Glutamatergic neuron (in vitro differentiated cells): Measurements from ENCODE around the gene CADM1. TPM values are rescaled to one million over a fixed set of nuclear protein-coding genes. Genes with fewer than 3 reads are reported as not detected.

Source experiments
- DNase-seq: peaks from one replicate; pipeline ENCODE4 v3.0.0; 2022
- H3K27ac Mint-ChIP-seq: one replicate; pipeline ENCODE4 v1.8.0; 2020; ENCODE audit warnings: mild to moderate bottlenecking, mixed read lengths, inconsistent platforms; ENCODE audit not compliant: unreplicated experiment
- H3K27me3 Mint-ChIP-seq: one replicate; pipeline ENCODE4 v1.8.0; 2020; ENCODE audit warnings: mild to moderate bottlenecking, moderate library complexity, mixed read lengths, inconsistent platforms; ENCODE audit not compliant: unreplicated experiment
- H3K36me3 Mint-ChIP-seq: one replicate; pipeline ENCODE4 v1.8.0; 2020; ENCODE audit warnings: mild to moderate bottlenecking, mixed read lengths, inconsistent platforms; ENCODE audit not compliant: unreplicated experiment
- H3K4me1 Mint-ChIP-seq: one replicate; pipeline ENCODE4 v1.8.0; 2020; ENCODE audit warnings: mild to moderate bottlenecking, low read depth, mixed read lengths, inconsistent platforms; ENCODE audit not compliant: unreplicated experiment
- H3K4me3 Mint-ChIP-seq: one replicate; pipeline ENCODE4 v1.8.0; 2020; ENCODE audit warnings: mild to moderate bottlenecking, mixed read lengths, inconsistent platforms; ENCODE audit not compliant: unreplicated experiment
- H3K9me3 Mint-ChIP-seq: one replicate; pipeline ENCODE4 v1.8.0; 2020; ENCODE audit warnings: mild to moderate bottlenecking, moderate library complexity, mixed read lengths, inconsistent platforms; ENCODE audit not compliant: unreplicated experiment
- total RNA-seq: library from RNA; stranded (reverse); fragmentation: NEBNext Ultra II Directional; extraction: Animal tissue kit (Norgen Biotek cat#: 25700); gene quantifications from one replicate; pipeline ENCODE4 v1.2.1, GENCODE V29; 2021; ENCODE audit not compliant: unreplicated experiment
- TF ChIP-seq, protein P1 (sequence below): fragments of 200-600 bp; sonication (generic); IDR thresholded peaks from one replicate; pipeline ENCODE4 v1.5.0; 2021; ENCODE audit not compliant: partially characterized antibody, unreplicated experiment

Gene CADM1
- total RNA-seq, 1 donor from 2014 or later: 1,339 TPM

GRCh38 chr11:115178705-115179104 lies 325.5 kb downstream of the CADM1 start:
- Mint-ChIP-seq H3K27me3 (peaks cover 27% of the 10 kb centered on the region), H3K36me3 (no peaks in the 10 kb centered on the region), H3K9me3 (peaks cover 30% of the 10 kb centered on the region), H3K4me1 (peaks cover 63% of the 10 kb centered on the region), H3K27ac (peak overlapping the region; percentile 25), H3K4me3 (no peak overlapping the region)
- DNase-seq: no peak
- TF ChIP-seq, protein P1, sequence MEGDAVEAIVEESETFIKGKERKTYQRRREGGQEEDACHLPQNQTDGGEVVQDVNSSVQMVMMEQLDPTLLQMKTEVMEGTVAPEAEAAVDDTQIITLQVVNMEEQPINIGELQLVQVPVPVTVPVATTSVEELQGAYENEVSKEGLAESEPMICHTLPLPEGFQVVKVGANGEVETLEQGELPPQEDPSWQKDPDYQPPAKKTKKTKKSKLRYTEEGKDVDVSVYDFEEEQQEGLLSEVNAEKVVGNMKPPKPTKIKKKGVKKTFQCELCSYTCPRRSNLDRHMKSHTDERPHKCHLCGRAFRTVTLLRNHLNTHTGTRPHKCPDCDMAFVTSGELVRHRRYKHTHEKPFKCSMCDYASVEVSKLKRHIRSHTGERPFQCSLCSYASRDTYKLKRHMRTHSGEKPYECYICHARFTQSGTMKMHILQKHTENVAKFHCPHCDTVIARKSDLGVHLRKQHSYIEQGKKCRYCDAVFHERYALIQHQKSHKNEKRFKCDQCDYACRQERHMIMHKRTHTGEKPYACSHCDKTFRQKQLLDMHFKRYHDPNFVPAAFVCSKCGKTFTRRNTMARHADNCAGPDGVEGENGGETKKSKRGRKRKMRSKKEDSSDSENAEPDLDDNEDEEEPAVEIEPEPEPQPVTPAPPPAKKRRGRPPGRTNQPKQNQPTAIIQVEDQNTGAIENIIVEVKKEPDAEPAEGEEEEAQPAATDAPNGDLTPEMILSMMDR: no peak

GRCh38 chr11:115173136-115173535 lies 331.1 kb downstream of the CADM1 start:
- TF ChIP-seq, protein P1: no peak
- no peak for DNase-seq
- peaks cover 45% of the 10 kb centered on the region for H3K4me1 Mint-ChIP-seq
- H3K4me3 Mint-ChIP-seq: no peak overlapping the region
- H3K27ac Mint-ChIP-seq: no peak overlapping the region
- peaks cover 19% of the 10 kb centered on the region for H3K27me3 Mint-ChIP-seq
- H3K9me3 Mint-ChIP-seq: peaks cover 38% of the 10 kb centered on the region
- peaks cover 5% of the 10 kb centered on the region for H3K36me3 Mint-ChIP-seq

DNA sequence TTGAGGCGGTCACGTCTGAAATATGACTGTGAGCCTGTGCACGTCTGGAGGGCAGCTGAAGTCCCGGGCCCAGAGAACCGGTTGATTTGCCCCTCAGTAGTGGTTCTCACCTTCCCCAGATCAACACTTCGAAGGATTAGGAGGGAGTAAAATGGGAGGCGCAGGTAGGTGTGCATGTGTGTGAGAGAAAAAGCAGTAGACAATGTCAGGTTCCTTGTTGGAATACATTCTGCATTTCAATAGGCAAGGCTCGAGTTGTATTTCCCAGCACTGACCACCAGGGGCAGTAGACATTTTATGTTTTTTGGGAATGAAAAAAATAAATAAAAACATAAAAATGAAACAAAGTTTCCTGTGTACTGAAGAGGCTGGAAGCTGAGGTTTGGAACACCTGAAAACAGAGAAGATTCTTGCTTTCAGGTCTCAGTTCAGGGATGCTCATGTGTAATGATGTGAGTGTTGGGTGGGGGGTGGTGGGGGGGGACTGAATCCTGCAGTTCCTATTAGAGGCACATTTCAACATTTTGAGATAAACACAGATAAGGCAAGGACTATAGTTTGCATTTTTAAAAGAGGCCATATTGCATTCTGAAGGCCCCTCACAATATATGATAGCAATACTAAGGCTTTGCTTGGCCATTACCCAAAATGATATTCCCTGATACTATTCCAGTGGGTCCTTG lies 333.9 kb downstream of the CADM1 start:
- peak; percentile 69 for DNase-seq
- peaks cover 38% of the 10 kb centered on the region for H3K9me3 Mint-ChIP-seq

DNA sequence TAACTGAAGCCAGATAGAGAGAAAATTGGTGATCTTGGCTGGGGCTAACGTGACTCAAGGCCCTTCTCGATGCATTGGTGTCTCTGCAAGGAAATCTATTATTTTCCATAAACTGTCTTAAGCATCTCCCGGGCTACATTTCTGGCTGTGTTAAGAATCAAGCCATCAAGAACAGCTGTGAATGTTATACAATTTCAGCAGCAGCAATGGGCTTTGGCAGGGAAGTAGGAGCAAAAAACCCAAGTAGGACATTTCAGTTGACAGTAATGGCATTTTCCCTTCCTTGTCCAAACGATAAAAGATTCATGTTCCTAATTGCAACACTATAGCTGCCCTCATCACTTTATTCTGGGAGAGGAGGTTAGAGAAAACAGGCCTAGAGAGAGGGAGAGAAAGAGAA lies 335.0 kb downstream of the CADM1 start:
- Mint-ChIP-seq H3K9me3 (peaks cover 42% of the 10 kb centered on the region), H3K4me1 (peaks cover 39% of the 10 kb centered on the region), H3K27ac (peak overlapping the region; percentile 46), H3K27me3 (peaks cover 19% of the 10 kb centered on the region), H3K36me3 (peaks cover 5% of the 10 kb centered on the region), H3K4me3 (peak overlapping the region; percentile 47)
- no peak for DNase-seq
- TF ChIP-seq, protein P1: no peak

More for the DNA sequence above, 333.9 kb downstream of the CADM1 start:
- TF ChIP-seq, protein P1: peak; percentile 94
- Mint-ChIP-seq H3K4me3 (no peak overlapping the region), H3K27me3 (peaks cover 17% of the 10 kb centered on the region), H3K36me3 (peaks cover 5% of the 10 kb centered on the region), H3K4me1 (peaks cover 36% of the 10 kb centered on the region), H3K27ac (peak overlapping the region; percentile 16)

GRCh38 chr11:115168686-115169085 lies 335.5 kb downstream of the CADM1 start:
- H3K4me1 Mint-ChIP-seq: peaks cover 43% of the 10 kb centered on the region
- peaks cover 5% of the 10 kb centered on the region for H3K36me3 Mint-ChIP-seq
- no peak overlapping the region for H3K4me3 Mint-ChIP-seq
- peaks cover 22% of the 10 kb centered on the region for H3K27me3 Mint-ChIP-seq
- peaks cover 42% of the 10 kb centered on the region for H3K9me3 Mint-ChIP-seq
- no peak for DNase-seq
- H3K27ac Mint-ChIP-seq: no peak overlapping the region
- TF ChIP-seq, protein P1: no peak
